HepG2 (cell line): ENCODE data around the gene CNNM4. TPM values are rescaled to one million over a fixed set of nuclear protein-coding genes. Genes with fewer than 3 reads are reported as not detected.

Source experiments
- ADNP ChIP-seq: sonication (generic); formaldehyde crosslinking; IDR thresholded peaks from 2 replicates; pipeline ENCODE4 v1.4.0; 2020; ENCODE audit warnings: missing genetic modification reagents
- DMAP1 ChIP-seq: IDR thresholded peaks from 2 replicates; pipeline ENCODE4 v1.6.1; 2016
- NFKB2 ChIP-seq: sonication (generic); formaldehyde crosslinking; IDR thresholded peaks from 2 replicates; pipeline ENCODE4 v1.4.0; 2020; ENCODE audit warnings: missing genetic modification reagents, borderline replicate concordance
- NR3C1 ChIP-seq: sonication (generic); formaldehyde crosslinking; IDR thresholded peaks from 2 replicates; pipeline ENCODE4 v1.4.0; 2020; ENCODE audit warnings: missing genetic modification reagents
- TCF12 ChIP-seq, 2 experiments: fragments of 450-650 bp in 1 of 2; sonication (generic) in 1 of 2; formaldehyde crosslinking in 1 of 2; IDR thresholded peaks; 2 replicates each; pipeline versions ENCODE4 v1.6.1 to v1.8.0; 2017 to 2022; ENCODE audit warnings: antibody characterized with exemption in 1 of 2, mild to moderate bottlenecking in 1 of 2, missing genetic modification reagents in 1 of 2, moderate library complexity in 1 of 2
- YEATS4 ChIP-seq: sonication (generic); formaldehyde crosslinking; IDR thresholded peaks from 2 replicates; pipeline ENCODE4 v1.4.0; 2020; ENCODE audit warnings: missing genetic modification reagents, borderline replicate concordance
- ZIK1 ChIP-seq: sonication (generic); formaldehyde crosslinking; IDR thresholded peaks from 2 replicates; pipeline ENCODE4 v1.5.0; 2020; ENCODE audit warnings: mild to moderate bottlenecking, low read depth, missing genetic modification reagents, borderline replicate concordance
- ZNF121 ChIP-seq: sonication (generic); formaldehyde crosslinking; IDR thresholded peaks from 2 replicates; pipeline ENCODE4 v1.5.0; 2020; ENCODE audit warnings: mild to moderate bottlenecking, missing genetic modification reagents
- ZNF143 ChIP-seq: sonication (generic); formaldehyde crosslinking; IDR thresholded peaks from 2 replicates; pipeline ENCODE4 v1.4.0; 2020; ENCODE audit warnings: missing genetic modification reagents
- ZNF256 ChIP-seq: sonication (generic); formaldehyde crosslinking; conservative IDR thresholded peaks from 2 replicates; pipeline ENCODE4 v1.4.0; 2020; ENCODE audit warnings: missing genetic modification reagents
- ZNF407 ChIP-seq: sonication (generic); formaldehyde crosslinking; IDR thresholded peaks from one replicate; pipeline ENCODE4 v1.5.1; 2020; ENCODE audit warnings: mild to moderate bottlenecking, missing genetic modification reagents; ENCODE audit errors: not compliant biosample characterization
- ZNF572 ChIP-seq: sonication (generic); formaldehyde crosslinking; IDR thresholded peaks from 2 replicates; pipeline ENCODE4 v1.5.1; 2020; ENCODE audit warnings: mild to moderate bottlenecking, missing genetic modification reagents
- polyA plus RNA-seq, 8 experiments: library from polyadenylated mRNA; depleted of rRNA in 3 of 8; stranded (reverse) in 7 of 8; unstranded in 1 of 8; fragments of >200 nt; fragmentation: Illumina TruSeq in 4 of 8; extraction: Trizol in 4 of 8; gene quantifications; 2 replicates each; pipeline versions ENCODE4 v1.2.1 to v1.2.3, GENCODE V29; 2011 to 2016; ENCODE audit warnings: low read depth in 4 of 8, missing spikeins in 1 of 8, mixed read lengths in 1 of 8; ENCODE audit not compliant: insufficient read depth in 1 of 8
- total RNA-seq, 5 experiments: library from RNA; depleted of rRNA; stranded (reverse); fragments of >200 nt; fragmentation: Illumina TruSeq; extraction: Trizol; gene quantifications; 2 replicates each; pipeline ENCODE4 v1.2.3, GENCODE V29; 2016; ENCODE audit warnings: low read depth in 1 of 5
- TF ChIP-seq, protein P1 (sequence below): IDR thresholded peaks from 2 replicates; pipeline ENCODE4 v1.6.1; 2016; ENCODE audit warnings: low read depth, control low read depth
- TF ChIP-seq, protein P2 (sequence below): sonication (generic); formaldehyde crosslinking; IDR thresholded peaks from 2 replicates; pipeline ENCODE4 v1.5.0; 2020; ENCODE audit warnings: mild to moderate bottlenecking, missing genetic modification reagents, moderate library complexity

CNNM4 gene
- total and polyA plus RNA-seq, 2 of the 13 experiments (the other 11 are each of a cell fraction or from before 2014, with no cell fraction given): 5.9 to 8.4 TPM

DNA sequence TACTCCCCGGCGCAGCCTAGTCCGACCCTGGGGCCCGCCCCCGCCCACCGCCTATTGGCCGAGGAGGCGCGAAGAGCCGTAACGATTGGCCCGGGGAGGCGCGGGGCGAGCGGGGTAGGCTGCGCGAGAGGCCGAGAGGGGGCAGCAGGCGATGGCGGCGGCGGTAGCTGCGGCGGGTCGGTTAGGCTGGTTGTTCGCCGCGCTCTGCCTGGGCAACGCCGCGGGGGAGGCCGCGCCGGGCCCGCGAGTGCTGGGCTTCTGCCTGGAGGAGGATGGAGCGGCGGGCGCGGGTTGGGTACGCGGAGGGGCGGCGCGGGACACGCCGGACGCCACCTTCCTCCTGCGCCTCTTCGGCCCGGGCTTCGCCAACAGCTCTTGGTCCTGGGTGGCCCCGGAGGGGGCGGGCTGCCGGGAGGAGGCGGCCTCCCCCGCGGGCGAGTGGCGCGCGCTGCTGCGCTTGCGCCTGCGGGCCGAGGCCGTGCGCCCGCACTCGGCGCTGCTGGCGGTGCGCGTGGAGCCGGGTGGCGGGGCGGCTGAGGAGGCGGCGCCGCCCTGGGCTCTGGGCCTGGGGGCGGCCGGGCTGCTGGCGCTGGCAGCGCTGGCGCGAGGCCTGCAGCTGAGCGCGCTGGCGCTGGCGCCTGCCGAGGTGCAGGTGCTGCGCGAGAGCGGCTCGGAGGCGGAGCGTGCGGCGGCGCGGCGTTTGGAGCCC is 55.6 kb downstream of the CNNM4 start, which contains the start of gene CNNM3 (continued):
- TF ChIP-seq TCF12 (IDR thresholded peaks at IDR 0.05) (no peak), TCF12 (CRISPR knock-in tag; IDR thresholded peaks at IDR 0.05) (peak; percentile 51; the same call in 1 of the 2 replicates), NR3C1 (CRISPR knock-in tag) (no peak), ZIK1 (peak; percentile 61; the same call in 1 of the 2 replicates), YEATS4 (peak; percentile 95), ZNF407 (peak; percentile 49), ZNF143 (CRISPR knock-in tag) (no peak), DMAP1 (CRISPR knock-in tag) (peak; percentile 71), ZNF121 (CRISPR knock-in tag) (0 out of 2 replicates have a peak, but pooled peaks have one; percentile 52), ZNF572 (CRISPR knock-in tag) (no peak), ADNP (CRISPR knock-in tag) (no peak), ZNF256 (CRISPR knock-in tag) (no peak), NFKB2 (peak; percentile 81; the same call in 1 of the 2 replicates)
- TF ChIP-seq, protein P1, sequence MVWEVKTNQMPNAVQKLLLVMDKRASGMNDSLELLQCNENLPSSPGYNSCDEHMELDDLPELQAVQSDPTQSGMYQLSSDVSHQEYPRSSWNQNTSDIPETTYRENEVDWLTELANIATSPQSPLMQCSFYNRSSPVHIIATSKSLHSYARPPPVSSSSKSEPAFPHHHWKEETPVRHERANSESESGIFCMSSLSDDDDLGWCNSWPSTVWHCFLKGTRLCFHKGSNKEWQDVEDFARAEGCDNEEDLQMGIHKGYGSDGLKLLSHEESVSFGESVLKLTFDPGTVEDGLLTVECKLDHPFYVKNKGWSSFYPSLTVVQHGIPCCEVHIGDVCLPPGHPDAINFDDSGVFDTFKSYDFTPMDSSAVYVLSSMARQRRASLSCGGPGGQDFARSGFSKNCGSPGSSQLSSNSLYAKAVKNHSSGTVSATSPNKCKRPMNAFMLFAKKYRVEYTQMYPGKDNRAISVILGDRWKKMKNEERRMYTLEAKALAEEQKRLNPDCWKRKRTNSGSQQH (CRISPR knock-in tag): 0 out of 2 replicates have a peak, but pooled peaks have one; percentile 22
- TF ChIP-seq, protein P2, sequence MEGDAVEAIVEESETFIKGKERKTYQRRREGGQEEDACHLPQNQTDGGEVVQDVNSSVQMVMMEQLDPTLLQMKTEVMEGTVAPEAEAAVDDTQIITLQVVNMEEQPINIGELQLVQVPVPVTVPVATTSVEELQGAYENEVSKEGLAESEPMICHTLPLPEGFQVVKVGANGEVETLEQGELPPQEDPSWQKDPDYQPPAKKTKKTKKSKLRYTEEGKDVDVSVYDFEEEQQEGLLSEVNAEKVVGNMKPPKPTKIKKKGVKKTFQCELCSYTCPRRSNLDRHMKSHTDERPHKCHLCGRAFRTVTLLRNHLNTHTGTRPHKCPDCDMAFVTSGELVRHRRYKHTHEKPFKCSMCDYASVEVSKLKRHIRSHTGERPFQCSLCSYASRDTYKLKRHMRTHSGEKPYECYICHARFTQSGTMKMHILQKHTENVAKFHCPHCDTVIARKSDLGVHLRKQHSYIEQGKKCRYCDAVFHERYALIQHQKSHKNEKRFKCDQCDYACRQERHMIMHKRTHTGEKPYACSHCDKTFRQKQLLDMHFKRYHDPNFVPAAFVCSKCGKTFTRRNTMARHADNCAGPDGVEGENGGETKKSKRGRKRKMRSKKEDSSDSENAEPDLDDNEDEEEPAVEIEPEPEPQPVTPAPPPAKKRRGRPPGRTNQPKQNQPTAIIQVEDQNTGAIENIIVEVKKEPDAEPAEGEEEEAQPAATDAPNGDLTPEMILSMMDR: peak; percentile 72
